GM12873 (cell line): ENCODE measurements around the gene NUDT2.

Source experiments
- CTCF ChIP-seq: IDR thresholded peaks from 2 replicates; pipeline ENCODE4 v1.5.1; 2012; ENCODE audit warnings: low read depth, mild to moderate bottlenecking, moderate library complexity, low read length, control low read depth; ENCODE audit not compliant: insufficient read depth; ENCODE audit errors: missing control alignments

Gene NUDT2

GRCh38 chr9:34338665-34339385, 9.5 kb downstream of the NUDT2 start:
- no peak for TF ChIP-seq CTCF

- TF ChIP-seq CTCF, result no peak
These were observed 12.4 kb downstream of the NUDT2 start for GRCh38 chr9:34341659-34342295.

- TF ChIP-seq CTCF, result no peak
These were observed 13.7 kb downstream of the NUDT2 start for GRCh38 chr9:34343090-34343489.

GRCh38 chr9:34343605-34344004, 14.2 kb downstream of the NUDT2 start:
- no peak for TF ChIP-seq CTCF

- TF ChIP-seq CTCF, result no peak
These were observed 17.8 kb downstream of the NUDT2 start for GRCh38 chr9:34346873-34347799.

- no peak for TF ChIP-seq CTCF
These were observed 18.4 kb downstream of the NUDT2 start for GRCh38 chr9:34347800-34348158.

- no peak for TF ChIP-seq CTCF
These were observed 20.0 kb downstream of the NUDT2 start for GRCh38 chr9:34349324-34349723.
